ENCODE results near the gene RACGAP1.

Gene RACGAP1

DNA sequence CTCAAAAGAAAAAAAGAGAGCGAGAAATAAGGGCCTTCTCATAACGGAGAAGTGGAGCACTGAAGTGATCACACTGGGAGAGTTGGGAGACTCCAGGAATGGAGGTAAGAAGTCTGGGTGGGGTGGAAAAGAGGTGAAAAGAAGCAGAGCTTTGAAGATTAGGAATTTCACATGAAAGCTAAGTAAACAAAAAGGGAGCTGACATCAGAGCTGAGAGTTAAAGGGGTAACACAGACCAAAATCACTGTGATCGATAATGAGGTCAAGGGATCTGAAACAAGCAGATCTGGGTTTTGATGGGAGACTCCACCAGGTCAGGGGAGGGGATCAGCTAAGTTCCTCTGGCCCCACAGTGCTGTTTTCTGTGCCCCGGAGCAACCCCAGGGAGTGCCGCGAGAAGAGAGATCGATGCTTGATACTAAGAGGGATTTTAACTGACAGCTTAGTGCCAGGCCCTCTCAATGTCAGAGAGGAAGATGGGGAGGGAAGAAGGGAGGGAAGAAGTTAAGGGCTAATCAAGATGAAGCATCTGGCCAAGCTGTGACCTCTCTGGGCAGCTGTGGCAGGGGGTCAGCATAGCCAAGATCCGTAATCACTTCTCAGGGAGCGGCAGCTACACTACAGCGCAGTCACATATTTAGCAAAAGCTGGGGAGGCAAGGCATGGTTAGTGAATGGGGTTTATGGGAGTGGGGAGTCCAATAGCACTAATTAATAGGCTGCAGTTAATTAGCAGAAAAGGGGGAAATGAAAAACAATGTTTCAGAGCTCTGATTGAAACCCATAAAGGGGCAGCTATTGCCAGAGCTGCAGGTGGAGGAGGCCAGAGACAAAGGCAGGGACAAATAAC lies 44.6 kb downstream of the RACGAP1 start:
- no peaks in the 10 kb centered on the region for H3K27me3 ChIP-seq (replicated peaks)
- DNase-seq, result no peak
- no peak overlapping the region for H3K27ac ChIP-seq
- no peaks in the 10 kb centered on the region for H3K36me3 ChIP-seq (replicated peaks)
- H3K4me3 ChIP-seq (ENCODE audit: low read depth, low read length), result no peak overlapping the region
- in situ Hi-C loops (cut with HindIII; ENCODE audit: low pct_ligation_motif_present, low sequenced_read_pairs), result no loop called here
- TF ChIP-seq, protein P1, sequence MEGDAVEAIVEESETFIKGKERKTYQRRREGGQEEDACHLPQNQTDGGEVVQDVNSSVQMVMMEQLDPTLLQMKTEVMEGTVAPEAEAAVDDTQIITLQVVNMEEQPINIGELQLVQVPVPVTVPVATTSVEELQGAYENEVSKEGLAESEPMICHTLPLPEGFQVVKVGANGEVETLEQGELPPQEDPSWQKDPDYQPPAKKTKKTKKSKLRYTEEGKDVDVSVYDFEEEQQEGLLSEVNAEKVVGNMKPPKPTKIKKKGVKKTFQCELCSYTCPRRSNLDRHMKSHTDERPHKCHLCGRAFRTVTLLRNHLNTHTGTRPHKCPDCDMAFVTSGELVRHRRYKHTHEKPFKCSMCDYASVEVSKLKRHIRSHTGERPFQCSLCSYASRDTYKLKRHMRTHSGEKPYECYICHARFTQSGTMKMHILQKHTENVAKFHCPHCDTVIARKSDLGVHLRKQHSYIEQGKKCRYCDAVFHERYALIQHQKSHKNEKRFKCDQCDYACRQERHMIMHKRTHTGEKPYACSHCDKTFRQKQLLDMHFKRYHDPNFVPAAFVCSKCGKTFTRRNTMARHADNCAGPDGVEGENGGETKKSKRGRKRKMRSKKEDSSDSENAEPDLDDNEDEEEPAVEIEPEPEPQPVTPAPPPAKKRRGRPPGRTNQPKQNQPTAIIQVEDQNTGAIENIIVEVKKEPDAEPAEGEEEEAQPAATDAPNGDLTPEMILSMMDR (IDR thresholded peaks at IDR 0.05; ENCODE audit: low read depth, low read length, missing control alignments), result no peak

DNA sequence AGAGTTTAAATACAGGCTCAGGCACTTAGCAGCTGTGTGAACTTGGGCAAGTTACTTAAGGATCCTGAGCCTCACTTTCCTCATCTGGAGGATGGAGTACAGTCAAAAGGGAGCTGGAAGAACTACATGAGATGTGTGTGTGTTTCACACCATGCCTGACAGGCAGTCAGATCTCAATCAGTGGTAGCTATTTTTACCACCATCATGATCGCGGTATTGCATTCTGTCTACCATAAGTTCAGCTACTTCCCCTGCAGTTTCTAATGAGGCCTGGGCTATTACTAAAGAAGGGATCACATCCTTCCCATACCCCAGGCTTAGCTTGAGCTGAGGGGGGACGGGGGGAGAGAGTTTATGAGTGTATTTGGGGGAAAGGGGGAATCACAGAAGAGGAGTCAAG lies 45.5 kb downstream of the RACGAP1 start:
- Histone ChIP-seq H3K4me3 (ENCODE audit: low read depth, low read length) (no peak overlapping the region), H3K36me3 (replicated peaks) (no peaks in the 10 kb centered on the region), H3K27me3 (replicated peaks) (no peaks in the 10 kb centered on the region), H3K27ac (no peak overlapping the region)
- TF ChIP-seq, protein P1 (IDR thresholded peaks at IDR 0.05; ENCODE audit: low read depth, low read length, missing control alignments), result no peak
- no peak for DNase-seq
- in situ Hi-C loops (cut with HindIII; ENCODE audit: low pct_ligation_motif_present, low sequenced_read_pairs), result no loop called here

DNA sequence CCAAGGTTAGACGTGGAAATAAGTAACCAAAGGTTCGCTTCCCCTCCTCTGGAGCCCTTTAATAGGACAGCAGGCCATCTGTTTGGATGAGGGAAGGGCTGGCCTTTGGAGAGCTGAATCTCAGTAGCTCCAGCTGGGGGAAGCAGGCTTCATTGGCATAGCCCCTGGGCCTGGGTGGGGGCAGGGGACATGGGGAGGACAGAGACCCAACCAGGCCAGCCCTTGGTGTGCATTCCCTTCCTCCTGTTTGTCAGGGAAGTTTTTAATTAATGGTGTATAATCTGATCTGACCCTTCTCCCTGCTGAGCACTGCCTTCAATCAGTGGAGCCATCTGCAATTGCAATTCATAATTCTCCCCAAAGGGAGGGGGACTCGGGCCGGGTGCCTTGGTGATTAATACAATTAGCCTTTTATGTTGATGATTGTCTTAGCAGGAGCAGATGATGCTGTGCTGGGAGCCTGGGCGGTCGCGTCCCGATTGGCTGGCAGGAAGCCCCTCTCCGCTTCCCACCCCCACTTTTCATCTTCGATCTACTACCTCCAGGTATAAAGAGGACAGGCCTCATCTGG lies 46.2 kb downstream of the RACGAP1 start:
- H3K27me3 ChIP-seq (replicated peaks), result no peaks in the 10 kb centered on the region
- no peak overlapping the region for H3K27ac ChIP-seq
- H3K36me3 ChIP-seq (replicated peaks), result no peaks in the 10 kb centered on the region
- in situ Hi-C loops (cut with HindIII; ENCODE audit: low pct_ligation_motif_present, low sequenced_read_pairs), result no loop called here
- TF ChIP-seq, protein P1 (IDR thresholded peaks at IDR 0.05; ENCODE audit: low read depth, low read length, missing control alignments), result no peak
- no peak overlapping the region for H3K4me3 ChIP-seq (ENCODE audit: low read depth, low read length)
- DNase-seq, result no peak

DNA sequence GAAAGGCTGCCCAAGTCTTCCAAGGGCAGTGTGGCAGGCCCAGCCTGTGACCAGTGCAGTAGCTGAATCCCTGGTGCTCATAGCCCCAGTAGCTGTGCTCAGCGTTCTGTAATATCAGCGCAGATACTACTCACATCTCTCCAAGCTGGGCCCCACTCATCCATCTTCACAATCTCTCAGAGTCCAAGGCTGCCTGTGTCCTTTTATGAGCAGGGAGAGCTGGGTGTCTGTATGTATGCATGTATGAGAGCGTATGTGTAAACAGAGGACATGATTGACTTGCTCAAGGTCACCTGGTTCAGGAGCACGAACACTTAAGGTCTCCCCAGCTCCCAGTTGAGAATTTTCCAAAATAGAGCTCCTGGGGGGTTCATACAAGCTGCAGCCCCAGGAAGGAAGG lies 47.2 kb downstream of the RACGAP1 start:
- in situ Hi-C loops (cut with HindIII; ENCODE audit: low pct_ligation_motif_present, low sequenced_read_pairs), result no loop called here

DNA sequence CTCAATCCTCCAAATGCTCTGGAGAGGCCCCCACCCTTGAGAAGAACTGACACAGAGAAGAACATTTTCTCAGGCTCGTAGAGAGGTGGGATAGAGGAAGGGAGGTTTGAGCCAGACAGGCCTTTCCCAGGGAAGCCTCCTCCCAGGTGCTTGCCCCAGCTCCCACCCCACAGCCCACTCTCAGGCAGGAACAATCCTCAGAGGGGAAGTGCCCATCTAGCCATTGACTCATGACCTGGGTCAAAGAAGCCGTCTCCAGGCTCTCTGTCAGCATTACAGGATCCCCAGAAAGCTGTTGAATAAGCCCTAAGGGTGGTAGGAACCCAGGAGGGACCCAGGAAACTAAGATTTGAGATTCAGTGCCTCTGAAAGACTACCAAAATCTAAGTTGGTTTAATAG lies 48.7 kb downstream of the RACGAP1 start:
- DNase-seq, result no peak
- Histone ChIP-seq H3K4me3 (ENCODE audit: low read depth, low read length) (no peak overlapping the region), H3K36me3 (replicated peaks) (no peaks in the 10 kb centered on the region), H3K27ac (no peak overlapping the region), H3K27me3 (replicated peaks) (no peaks in the 10 kb centered on the region)
- in situ Hi-C loops (cut with HindIII; ENCODE audit: low pct_ligation_motif_present, low sequenced_read_pairs), result no loop called here
- TF ChIP-seq, protein P1 (IDR thresholded peaks at IDR 0.05; ENCODE audit: low read depth, low read length, missing control alignments), result no peak

More for the DNA sequence above, 47.2 kb downstream of the RACGAP1 start:
- Histone ChIP-seq H3K27me3 (replicated peaks) (no peaks in the 10 kb centered on the region), H3K36me3 (replicated peaks) (no peaks in the 10 kb centered on the region), H3K4me3 (ENCODE audit: low read depth, low read length) (no peak overlapping the region), H3K27ac (no peak overlapping the region)
- TF ChIP-seq, protein P1 (IDR thresholded peaks at IDR 0.05; ENCODE audit: low read depth, low read length, missing control alignments), result no peak
- no peak for DNase-seq
